Parathyroid adenoma (tissue), 2 donors: ENCODE results near the gene ETV4.

ENCODE experiments used
- H2AFZ ChIP-seq: fragments of 300-600 bp; sonication (generic); one replicate; pipeline ENCODE4 v1.7.0; 2017; ENCODE audit warnings: antibody characterized with exemption, mild to moderate bottlenecking
- H3K27ac ChIP-seq: fragments of 300-600 bp; sonication (generic); one replicate; pipeline ENCODE4 v1.7.0; 2017
- H3K27me3 ChIP-seq: fragments of 300-600 bp; sonication (generic); one replicate; pipeline ENCODE4 v1.7.0; 2017; ENCODE audit warnings: low read length; ENCODE audit not compliant: control insufficient read depth, insufficient read depth
- H3K36me3 ChIP-seq: fragments of 300-600 bp; sonication (generic); one replicate; pipeline ENCODE4 v1.7.0; 2017; ENCODE audit warnings: low read length; ENCODE audit not compliant: control insufficient read depth, insufficient read depth
- H3K4me1 ChIP-seq: fragments of 300-600 bp; sonication (generic); one replicate; pipeline ENCODE4 v1.7.0; 2017; ENCODE audit warnings: control low read depth
- H3K4me2 ChIP-seq: fragments of 300-600 bp; sonication (generic); one replicate; pipeline ENCODE4 v1.7.0; 2017; ENCODE audit warnings: low read length
- H3K4me3 ChIP-seq: fragments of 300-600 bp; sonication (generic); one replicate; pipeline ENCODE4 v1.7.0; 2017; ENCODE audit warnings: low read depth, low read length
- H3K79me2 ChIP-seq: fragments of 300-600 bp; sonication (generic); one replicate; pipeline ENCODE4 v1.7.0; 2017; ENCODE audit warnings: control low read depth
- H3K9ac ChIP-seq: fragments of 300-600 bp; sonication (generic); one replicate; pipeline ENCODE4 v1.7.0; 2017; ENCODE audit warnings: mild to moderate bottlenecking
- H3K9me3 ChIP-seq: fragments of 300-600 bp; sonication (generic); one replicate; pipeline ENCODE4 v1.7.0; 2017; ENCODE audit warnings: low read length; ENCODE audit not compliant: control insufficient read depth
- CTCF ChIP-seq: fragments of 300-600 bp; sonication (generic); IDR thresholded peaks from one replicate; pipeline ENCODE4 v1.7.0; 2017; ENCODE audit warnings: antibody characterized with exemption, mild to moderate bottlenecking
- donor health status: primary hyperparathyroidism.

The ETV4 gene

GRCh38 chr17:43550754-43551153, 4.6 kb upstream of the ETV4 start:
- no peak for TF ChIP-seq CTCF
- no peaks in the 10 kb centered on the region for H3K4me1 ChIP-seq
- H3K4me3 ChIP-seq = no peak overlapping the region

GRCh38 chr17:43549496-43549895, 3.4 kb upstream of the ETV4 start:
- H3K36me3 ChIP-seq = no peaks in the 10 kb centered on the region
- no peak overlapping the region for H3K4me2 ChIP-seq
- no peaks in the 10 kb centered on the region for H3K9me3 ChIP-seq
- no peak overlapping the region for H3K4me3 ChIP-seq
- no peaks in the 10 kb centered on the region for H3K79me2 ChIP-seq
- no peak overlapping the region for H3K9ac ChIP-seq
- H3K27me3 ChIP-seq = no peaks in the 10 kb centered on the region
- no peak overlapping the region for H3K27ac ChIP-seq
- H2AFZ ChIP-seq = no peak overlapping the region
- no peaks in the 10 kb centered on the region for H3K4me1 ChIP-seq
- no peak for TF ChIP-seq CTCF

More at GRCh38 chr17:43550754-43551153, 4.6 kb upstream of the ETV4 start:
- Histone ChIP-seq H2AFZ (no peak overlapping the region), H3K27ac (no peak overlapping the region), H3K9ac (no peak overlapping the region), H3K4me2 (no peak overlapping the region), H3K9me3 (no peaks in the 10 kb centered on the region), H3K79me2 (no peaks in the 10 kb centered on the region), H3K36me3 (no peaks in the 10 kb centered on the region), H3K27me3 (no peaks in the 10 kb centered on the region)

DNA sequence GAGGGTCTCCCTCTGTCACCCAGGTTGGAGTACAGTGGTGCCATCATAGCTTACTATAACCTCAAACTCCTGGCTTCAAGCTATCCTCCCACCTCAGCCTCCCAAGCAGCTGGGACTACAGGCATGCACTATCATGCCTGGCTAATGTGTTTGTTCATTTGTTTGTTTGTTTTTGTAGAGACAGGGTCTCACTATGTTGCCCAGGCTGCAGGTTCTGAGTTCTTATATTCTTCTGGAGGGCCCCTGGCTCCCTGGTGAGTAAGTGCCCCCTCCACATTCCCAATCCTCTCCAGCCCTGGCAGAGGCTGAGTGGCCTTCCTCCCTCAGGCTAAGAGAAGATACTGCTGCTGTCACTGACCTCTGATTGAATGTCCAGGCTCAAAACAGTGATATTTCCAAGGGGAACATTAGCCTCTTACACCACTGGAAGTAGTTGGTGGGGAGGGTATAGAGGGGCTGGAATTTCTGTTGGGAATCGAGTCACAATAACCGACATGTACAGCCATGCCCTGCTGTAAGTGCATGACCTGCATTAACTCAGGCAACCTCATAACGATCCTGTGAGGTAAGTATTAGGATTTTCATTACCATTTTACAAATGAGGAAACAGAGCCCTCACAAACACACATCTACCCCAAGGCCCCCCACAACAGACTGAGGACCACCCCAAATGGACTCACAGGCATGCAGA, 2.7 kb upstream of the ETV4 start:
- no peak overlapping the region for H3K9ac ChIP-seq
- H3K9me3 ChIP-seq = no peaks in the 10 kb centered on the region
- H3K79me2 ChIP-seq = no peaks in the 10 kb centered on the region
- no peak overlapping the region for H3K4me2 ChIP-seq
- no peaks in the 10 kb centered on the region for H3K27me3 ChIP-seq
- no peak overlapping the region for H3K27ac ChIP-seq
- no peaks in the 10 kb centered on the region for H3K4me1 ChIP-seq
- no peak overlapping the region for H3K4me3 ChIP-seq
- no peak for TF ChIP-seq CTCF
- no peak overlapping the region for H2AFZ ChIP-seq
- H3K36me3 ChIP-seq = no peaks in the 10 kb centered on the region

GRCh38 chr17:43547659-43548256, 1.6 kb upstream of the ETV4 start:
- Histone ChIP-seq H3K4me1 (no peaks in the 10 kb centered on the region), H2AFZ (no peak overlapping the region), H3K79me2 (no peaks in the 10 kb centered on the region), H3K4me2 (no peak overlapping the region), H3K4me3 (no peak overlapping the region), H3K27ac (no peak overlapping the region), H3K9ac (no peak overlapping the region), H3K36me3 (no peaks in the 10 kb centered on the region), H3K9me3 (no peaks in the 10 kb centered on the region), H3K27me3 (no peaks in the 10 kb centered on the region)
- TF ChIP-seq CTCF = no peak

- H3K4me3 ChIP-seq = no peak overlapping the region
- no peaks in the 10 kb centered on the region for H3K9me3 ChIP-seq
- no peaks in the 10 kb centered on the region for H3K36me3 ChIP-seq
- TF ChIP-seq CTCF = no peak
- H3K27ac ChIP-seq = no peak overlapping the region
- no peaks in the 10 kb centered on the region for H3K4me1 ChIP-seq
- no peaks in the 10 kb centered on the region for H3K79me2 ChIP-seq
- H2AFZ ChIP-seq = no peak overlapping the region
- H3K27me3 ChIP-seq = no peaks in the 10 kb centered on the region
- H3K4me2 ChIP-seq = no peak overlapping the region
- no peak overlapping the region for H3K9ac ChIP-seq
These were observed 1.0 kb upstream of the ETV4 start for GRCh38 chr17:43547189-43547550.
